Measurements from ENCODE around the gene FXYD4. TPM values are rescaled to one million over a fixed set of nuclear protein-coding genes. Genes with fewer than 3 reads are reported as not detected.

FXYD4 gene, protein sequence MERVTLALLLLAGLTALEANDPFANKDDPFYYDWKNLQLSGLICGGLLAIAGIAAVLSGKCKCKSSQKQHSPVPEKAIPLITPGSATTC
- polyA plus RNA-seq (2013, experiment 1 of 2), result not detected
- not detected for polyA plus RNA-seq (2013, experiment 2 of 2)

DNA sequence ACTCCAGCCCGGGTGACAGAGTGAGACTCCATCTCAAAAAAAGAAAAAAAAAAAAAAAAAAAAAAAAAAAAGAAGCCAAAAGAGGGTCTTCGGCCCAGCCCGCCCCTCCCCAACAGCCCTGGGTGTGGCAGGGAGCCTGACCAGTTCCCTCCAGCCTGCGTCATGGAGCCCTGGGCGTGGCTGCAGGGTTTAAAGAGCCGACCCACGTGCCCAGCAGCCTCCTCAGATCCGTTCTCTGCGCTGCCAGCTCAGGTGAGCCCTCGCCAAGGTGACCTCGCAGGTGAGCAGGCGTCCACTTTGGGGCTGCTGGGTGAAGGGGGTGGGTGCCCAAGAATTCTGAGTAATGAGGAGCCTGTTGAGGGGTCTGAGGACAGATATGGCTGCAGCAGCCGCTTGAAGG lies at the start of gene FXYD4:
FXYD4 (plus strand) TSS at position 219 of the 400 bp plus-strand sequence. CDS start 2,111 bp downstream, outside the sequence.
- Histone ChIP-seq H3K9ac (ENCODE audit: low read depth, low read length, poor library complexity) (no peak within 1 kb of the TSS), H3K27me3 (ENCODE audit: control insufficient read depth in 3 of 3, insufficient read depth in 3 of 3, low read depth in 1 of 3, low read length in 3 of 3) (no peaks in the 10 kb centered on the region), H2BK120ac (ENCODE audit: low read depth, low read length) (no peak within 1 kb of the TSS), H3K23ac (ENCODE audit: low read depth, low read length, poor library complexity) (peak within 1 kb of the TSS; percentile 11), H3K79me1 (ENCODE audit: low read depth, low read length) (no peaks in the 10 kb centered on the region), H2AK5ac (ENCODE audit: low read depth, low read length) (peak within 1 kb of the TSS; percentile 95), H3K9me3 (replicated peaks in 1 of 2; ENCODE audit: control insufficient read depth in 2 of 2, insufficient read depth in 1 of 2, low read depth in 1 of 2, low read length in 2 of 2) (no peaks in the 10 kb centered on the region), H3K14ac (ENCODE audit: low read length) (no peak within 1 kb of the TSS), H2BK12ac (ENCODE audit: low read length) (peak within 1 kb of the TSS; percentile 73), H2BK15ac (ENCODE audit: low read length) (peak within 1 kb of the TSS; percentile 85), H3K18ac (ENCODE audit: low read length) (peak within 1 kb of the TSS; percentile 70), H2AFZ (ENCODE audit: low read length) (no peak within 1 kb of the TSS), H3K36me3 (replicated peaks in 1 of 2; ENCODE audit: control insufficient read depth in 2 of 2, insufficient read depth in 2 of 2, low read length in 2 of 2) (no peaks in the 10 kb centered on the region), H4K91ac (ENCODE audit: low read depth, low read length, poor library complexity) (peak within 1 kb of the TSS; percentile 24), H2BK5ac (ENCODE audit: low read length) (peak within 1 kb of the TSS; percentile 42), H3K4ac (ENCODE audit: low read length) (no peak within 1 kb of the TSS), H3K4me3 (ENCODE audit: low read length in 2 of 2) (no peak within 1 kb of the TSS), H3K4me2 (ENCODE audit: insufficient read depth, low read length, poor library complexity, severe bottlenecking) (no peak within 1 kb of the TSS), H4K8ac (ENCODE audit: low read depth, low read length) (peak within 1 kb of the TSS; percentile 82), H3K27ac (replicated peaks; ENCODE audit: low read length) (no peak within 1 kb of the TSS), H3K4me1 (ENCODE audit: control insufficient read depth in 2 of 2, insufficient read depth in 1 of 2, low read depth in 1 of 2, low read length in 2 of 2) (peaks cover 0 to 12% of the 10 kb centered on the region in 2 donors)
- WGBS, 2 donors (ENCODE audit: extremely low coverage in 2 of 2, insufficient read length in 2 of 2, insufficient replicate concordance in 1 of 2), result no CpG with 5 or more reads among the region's 13 CpGs
- no peak for DNase-seq (ENCODE audit: low spot score)

DNA sequence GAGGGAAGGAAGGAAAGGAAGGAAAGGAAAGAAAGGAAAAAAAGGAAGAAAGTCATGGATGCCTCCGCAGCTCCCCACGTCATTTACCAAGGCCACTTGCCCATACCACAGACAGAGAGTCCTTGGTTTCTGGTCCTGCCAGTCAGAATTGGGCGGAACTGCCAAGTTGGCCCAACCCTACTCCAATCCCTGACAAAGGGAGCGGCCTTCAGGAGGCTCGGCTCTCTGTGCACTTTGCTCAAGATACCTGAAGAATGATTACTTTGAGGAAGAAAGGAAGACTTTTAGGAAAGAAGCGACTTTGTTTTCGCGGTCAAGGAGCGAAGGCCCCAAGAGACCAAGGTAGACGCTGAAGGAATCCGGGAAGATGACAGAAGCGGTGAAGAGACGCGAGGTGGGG lies 49.1 kb upstream of the FXYD4 start:
- Histone ChIP-seq H2AK5ac (ENCODE audit: low read depth, low read length) (no peak overlapping the region), H3K36me3 (replicated peaks in 1 of 2; ENCODE audit: control insufficient read depth in 2 of 2, insufficient read depth in 2 of 2, low read length in 2 of 2) (no peaks in the 10 kb centered on the region), H3K4me2 (ENCODE audit: insufficient read depth, low read length, poor library complexity, severe bottlenecking) (peak overlapping the region; percentile 58), H2BK15ac (ENCODE audit: low read length) (no peak overlapping the region), H3K4ac (ENCODE audit: low read length) (no peak overlapping the region), H3K4me1 (ENCODE audit: control insufficient read depth in 2 of 2, insufficient read depth in 1 of 2, low read depth in 1 of 2, low read length in 2 of 2) (peaks cover 0 to 7% of the 10 kb centered on the region in 2 donors), H2AFZ (ENCODE audit: low read length) (peak overlapping the region; percentile 91), H3K14ac (ENCODE audit: low read length) (no peak overlapping the region), H3K27ac (replicated peaks; ENCODE audit: low read length) (no peak overlapping the region), H3K4me3 (ENCODE audit: low read length in 2 of 2) (peak overlapping the region in 1 of 2 donors; percentile 66), H2BK120ac (ENCODE audit: low read depth, low read length) (no peak overlapping the region), H2BK5ac (ENCODE audit: low read length) (no peak overlapping the region), H4K8ac (ENCODE audit: low read depth, low read length) (no peak overlapping the region), H2BK12ac (ENCODE audit: low read length) (no peak overlapping the region), H3K23ac (ENCODE audit: low read depth, low read length, poor library complexity) (no peak overlapping the region), H3K9me3 (replicated peaks in 1 of 2; ENCODE audit: control insufficient read depth in 2 of 2, insufficient read depth in 1 of 2, low read depth in 1 of 2, low read length in 2 of 2) (no peaks in the 10 kb centered on the region), H3K27me3 (ENCODE audit: control insufficient read depth in 3 of 3, insufficient read depth in 3 of 3, low read depth in 1 of 3, low read length in 3 of 3) (peaks cover 0 to 8% (median 0%) of the 10 kb centered on the region in 3 experiments), H3K18ac (ENCODE audit: low read length) (peak overlapping the region; percentile 15), H3K79me1 (ENCODE audit: low read depth, low read length) (no peaks in the 10 kb centered on the region), H4K91ac (ENCODE audit: low read depth, low read length, poor library complexity) (no peak overlapping the region), H3K9ac (ENCODE audit: low read depth, low read length, poor library complexity) (no peak overlapping the region)
- no CpG with 5 or more reads among the region's 14 CpGs for WGBS, 2 donors (ENCODE audit: extremely low coverage in 2 of 2, insufficient read length in 2 of 2, insufficient replicate concordance in 1 of 2)
- no peak for DNase-seq (ENCODE audit: low spot score)

DNA sequence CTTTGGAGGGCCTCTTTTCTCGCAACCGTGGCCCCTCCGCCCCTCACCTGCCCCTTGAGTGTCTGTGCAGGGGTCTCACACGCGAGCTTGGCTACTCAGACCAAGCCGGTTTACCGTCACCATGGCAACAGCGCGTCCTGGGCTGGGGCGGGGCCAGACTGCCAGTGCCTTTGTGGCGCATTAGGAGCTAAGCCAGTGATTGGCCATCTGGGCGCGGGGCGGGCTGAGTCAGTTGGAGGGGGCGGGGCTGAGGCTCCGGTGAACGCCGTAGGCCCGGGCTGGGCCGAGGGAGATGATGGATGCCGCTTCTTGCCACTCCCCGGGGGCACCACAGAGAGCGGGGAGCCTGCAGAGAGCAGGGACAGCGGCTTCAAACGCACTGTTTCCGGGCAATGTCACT lies 48.7 kb upstream of the FXYD4 start:
- Histone ChIP-seq H2BK15ac (ENCODE audit: low read length) (no peak overlapping the region), H3K36me3 (replicated peaks in 1 of 2; ENCODE audit: control insufficient read depth in 2 of 2, insufficient read depth in 2 of 2, low read length in 2 of 2) (no peaks in the 10 kb centered on the region), H2AFZ (ENCODE audit: low read length) (peak overlapping the region; percentile 91), H3K4ac (ENCODE audit: low read length) (no peak overlapping the region), H3K4me2 (ENCODE audit: insufficient read depth, low read length, poor library complexity, severe bottlenecking) (peak overlapping the region; percentile 67), H2BK5ac (ENCODE audit: low read length) (no peak overlapping the region), H2AK5ac (ENCODE audit: low read depth, low read length) (no peak overlapping the region), H3K9me3 (replicated peaks in 1 of 2; ENCODE audit: control insufficient read depth in 2 of 2, insufficient read depth in 1 of 2, low read depth in 1 of 2, low read length in 2 of 2) (no peaks in the 10 kb centered on the region), H3K9ac (ENCODE audit: low read depth, low read length, poor library complexity) (no peak overlapping the region), H3K27me3 (ENCODE audit: control insufficient read depth in 3 of 3, insufficient read depth in 3 of 3, low read depth in 1 of 3, low read length in 3 of 3) (peaks cover 0 to 8% (median 0%) of the 10 kb centered on the region in 3 experiments), H3K23ac (ENCODE audit: low read depth, low read length, poor library complexity) (no peak overlapping the region), H3K14ac (ENCODE audit: low read length) (no peak overlapping the region), H3K4me1 (ENCODE audit: control insufficient read depth in 2 of 2, insufficient read depth in 1 of 2, low read depth in 1 of 2, low read length in 2 of 2) (peaks cover 0 to 7% of the 10 kb centered on the region in 2 donors), H4K8ac (ENCODE audit: low read depth, low read length) (no peak overlapping the region), H3K27ac (replicated peaks; ENCODE audit: low read length) (peak overlapping the region; percentile 12), H2BK12ac (ENCODE audit: low read length) (no peak overlapping the region), H4K91ac (ENCODE audit: low read depth, low read length, poor library complexity) (no peak overlapping the region), H3K79me1 (ENCODE audit: low read depth, low read length) (no peaks in the 10 kb centered on the region), H3K4me3 (ENCODE audit: low read length in 2 of 2) (peak overlapping the region; percentile 34 to 66), H2BK120ac (ENCODE audit: low read depth, low read length) (no peak overlapping the region), H3K18ac (ENCODE audit: low read length) (peak overlapping the region; percentile 15)
- WGBS, 2 donors (ENCODE audit: extremely low coverage in 2 of 2, insufficient read length in 2 of 2, insufficient replicate concordance in 1 of 2), result no CpG with 5 or more reads among the region's 26 CpGs
- DNase-seq (ENCODE audit: low spot score), result peak; percentile 95

DNA sequence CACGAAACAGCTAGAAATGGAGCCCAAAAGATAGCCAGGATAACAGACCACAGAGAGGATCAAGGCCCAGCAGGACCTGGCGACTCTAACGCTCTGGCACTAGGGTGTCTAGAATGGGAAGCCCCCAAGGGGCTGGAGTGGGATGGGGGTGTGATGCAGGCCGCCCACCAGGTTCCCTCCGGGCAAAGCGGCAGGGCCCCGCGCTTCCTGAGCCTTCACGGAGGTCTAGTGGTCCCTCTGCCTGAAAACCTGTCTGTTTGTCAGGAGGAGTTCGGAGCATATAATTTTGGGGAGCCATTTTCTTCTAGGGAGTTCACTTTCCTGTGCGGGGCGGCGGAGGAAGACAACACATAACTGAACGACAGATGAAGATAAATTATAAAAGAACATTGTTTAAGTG lies 48.2 kb upstream of the FXYD4 start:
- Histone ChIP-seq H2BK120ac (ENCODE audit: low read depth, low read length) (no peak overlapping the region), H2BK15ac (ENCODE audit: low read length) (no peak overlapping the region), H3K4me2 (ENCODE audit: insufficient read depth, low read length, poor library complexity, severe bottlenecking) (peak overlapping the region; percentile 67), H3K4me3 (ENCODE audit: low read length in 2 of 2) (peak overlapping the region; percentile 34 to 66), H3K14ac (ENCODE audit: low read length) (no peak overlapping the region), H3K23ac (ENCODE audit: low read depth, low read length, poor library complexity) (no peak overlapping the region), H2AFZ (ENCODE audit: low read length) (peak overlapping the region; percentile 91), H2AK5ac (ENCODE audit: low read depth, low read length) (no peak overlapping the region), H2BK5ac (ENCODE audit: low read length) (no peak overlapping the region), H3K9me3 (replicated peaks in 1 of 2; ENCODE audit: control insufficient read depth in 2 of 2, insufficient read depth in 1 of 2, low read depth in 1 of 2, low read length in 2 of 2) (no peaks in the 10 kb centered on the region), H4K8ac (ENCODE audit: low read depth, low read length) (no peak overlapping the region), H3K36me3 (replicated peaks in 1 of 2; ENCODE audit: control insufficient read depth in 2 of 2, insufficient read depth in 2 of 2, low read length in 2 of 2) (no peaks in the 10 kb centered on the region), H4K91ac (ENCODE audit: low read depth, low read length, poor library complexity) (no peak overlapping the region), H3K4me1 (ENCODE audit: control insufficient read depth in 2 of 2, insufficient read depth in 1 of 2, low read depth in 1 of 2, low read length in 2 of 2) (peaks cover 0 to 7% of the 10 kb centered on the region in 2 donors), H3K9ac (ENCODE audit: low read depth, low read length, poor library complexity) (no peak overlapping the region), H3K4ac (ENCODE audit: low read length) (no peak overlapping the region), H3K18ac (ENCODE audit: low read length) (peak overlapping the region; percentile 8), H2BK12ac (ENCODE audit: low read length) (no peak overlapping the region), H3K27ac (replicated peaks; ENCODE audit: low read length) (peak overlapping the region; percentile 12), H3K27me3 (ENCODE audit: control insufficient read depth in 3 of 3, insufficient read depth in 3 of 3, low read depth in 1 of 3, low read length in 3 of 3) (peaks cover 0 to 8% (median 0%) of the 10 kb centered on the region in 3 experiments), H3K79me1 (ENCODE audit: low read depth, low read length) (no peaks in the 10 kb centered on the region)
- no CpG with 5 or more reads among the region's 14 CpGs for WGBS, 2 donors (ENCODE audit: extremely low coverage in 2 of 2, insufficient read length in 2 of 2, insufficient replicate concordance in 1 of 2)
- DNase-seq (ENCODE audit: low spot score), result no peak
